Tibial nerve (tissue), 4 donors: ENCODE measurements around the gene SPATA6L. TPM values are rescaled to one million over a fixed set of nuclear protein-coding genes. Genes with fewer than 3 reads are reported as not detected.

Source experiments
- DNase-seq, 2 donors: peaks; one replicate each; pipeline ENCODE4 v3.0.0-alpha.2; 2019; ENCODE audit warnings: low spot score in 2 of 2
- H3K27ac ChIP-seq, 4 donors: fragments of 200-600 bp; sonication (generic) in 3 of 4; one replicate each; pipeline ENCODE4 v1.5.1; 2017 to 2019; ENCODE audit warnings: mild to moderate bottlenecking in 1 of 4
- H3K27me3 ChIP-seq, 2 donors: fragments of 200-600 bp; sonication (generic) in 1 of 2; one replicate each; pipeline versions ENCODE4 v1.5.1 to v1.6.0; 2017 to 2019
- H3K36me3 ChIP-seq, 3 donors: fragments of 200-600 bp; sonication (generic); one replicate each; pipeline ENCODE4 v1.5.1; 2018 to 2019
- H3K4me1 ChIP-seq, 4 donors: fragments of 200-600 bp; sonication (generic) in 3 of 4; one replicate each; pipeline ENCODE4 v1.5.1; 2017 to 2019
- H3K4me3 ChIP-seq, 4 donors: fragments of 200-600 bp; sonication (generic) in 3 of 4; one replicate each; pipeline ENCODE4 v1.5.1; 2017 to 2019; ENCODE audit warnings: mild to moderate bottlenecking in 1 of 4, moderate library complexity in 1 of 4
- H3K9me3 ChIP-seq, 4 donors: fragments of 200-600 bp; sonication (generic) in 3 of 4; one replicate each; pipeline ENCODE4 v1.5.1; 2017 to 2019
- EP300 ChIP-seq, 2 donors: sonication (generic); formaldehyde crosslinking; IDR thresholded peaks; one replicate each; pipeline ENCODE4 v1.6.1; 2017; ENCODE audit warnings: antibody characterized with exemption in 2 of 2, mild to moderate bottlenecking in 1 of 2
- POLR2A ChIP-seq, 2 donors: fragments of 450-650 bp; IDR thresholded peaks; one replicate each; pipeline ENCODE4 v1.6.1; 2017; ENCODE audit warnings: antibody characterized with exemption in 2 of 2, mild to moderate bottlenecking in 2 of 2, moderate library complexity in 2 of 2
- WGBS, 2 donors: methylation state at CpG; one replicate each; pipeline ENCODE4 v1.1.5; 2018; 5-methylcytosine and 5-hydroxymethylcytosine counted together
- total RNA-seq, 4 donors: library from RNA; depleted of rRNA; stranded (reverse); fragments of >200 nt; gene quantifications; one replicate each; pipeline ENCODE4 v1.1.0, GENCODE V29; 2016
- TF ChIP-seq, protein P1 (sequence below), 5 experiments: fragments of 200-600 bp in 3 of 5; fragments of 450-650 bp in 2 of 5; sonication (generic) in 3 of 5; IDR thresholded peaks; one replicate each; pipeline ENCODE4 v1.5.1; 2016 to 2019; ENCODE audit warnings: antibody characterized with exemption in 5 of 5, mild to moderate bottlenecking in 3 of 5, moderate library complexity in 2 of 5

SPATA6L gene
- total RNA-seq, 4 donors from 2014 or later = 1.3 to 5.4 (median 3.8) TPM

DNA sequence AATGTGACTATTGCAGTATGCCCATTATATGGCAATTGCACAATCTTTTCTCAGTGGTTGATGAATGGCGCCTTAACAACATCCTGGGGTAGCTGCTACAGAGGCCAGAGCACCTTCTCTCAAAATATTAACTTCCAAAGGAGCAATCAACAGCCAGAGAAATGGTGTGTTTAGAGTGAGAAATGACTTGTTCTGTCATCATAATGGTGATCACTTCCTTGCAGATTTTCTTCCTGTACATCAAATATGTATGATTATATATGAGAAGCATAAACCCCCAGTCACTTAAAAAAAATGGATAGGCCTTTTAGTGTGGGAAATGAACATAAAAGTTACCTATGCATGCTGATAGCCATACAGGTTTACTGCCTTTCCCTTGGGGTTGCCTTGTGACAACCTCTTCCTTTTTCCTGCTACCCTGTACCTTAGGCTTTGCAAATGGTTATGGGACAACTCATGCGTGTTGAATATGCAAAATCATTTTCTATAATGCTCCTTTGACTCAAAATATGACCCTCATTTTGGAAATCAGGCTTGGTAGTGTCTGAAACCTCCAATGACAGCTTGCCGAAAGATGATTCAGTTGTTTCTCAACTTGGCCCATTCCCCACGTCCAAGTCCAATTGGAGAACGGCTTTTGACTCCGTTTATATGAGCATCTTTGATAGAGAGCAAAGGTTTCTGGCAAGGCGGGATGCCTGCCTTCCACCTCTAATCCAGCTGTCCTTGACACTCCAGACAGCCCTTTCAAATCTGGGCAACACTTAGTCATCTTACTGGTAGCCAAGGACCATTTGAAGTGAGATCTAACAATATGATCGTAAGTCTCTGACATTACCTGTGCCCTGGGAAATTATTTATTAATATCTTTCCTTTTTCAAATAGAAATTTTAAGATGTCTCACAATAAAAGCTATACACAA lies 106.8 kb downstream of the SPATA6L start:
- H3K4me3 ChIP-seq = no peak overlapping the region
- no peak for DNase-seq
- peaks cover 0 to 6% (median 0%) of the 10 kb centered on the region in 4 donors for H3K4me1 ChIP-seq
- H3K9me3 ChIP-seq = no peaks in the 10 kb centered on the region
- H3K27me3 ChIP-seq = no peaks in the 10 kb centered on the region
- H3K27ac ChIP-seq = no peak overlapping the region
- no peaks in the 10 kb centered on the region for H3K36me3 ChIP-seq
- 76 to 77% methylated on average over 8 of the region's 8 CpGs for WGBS, 2 donors
- TF ChIP-seq, protein P1, sequence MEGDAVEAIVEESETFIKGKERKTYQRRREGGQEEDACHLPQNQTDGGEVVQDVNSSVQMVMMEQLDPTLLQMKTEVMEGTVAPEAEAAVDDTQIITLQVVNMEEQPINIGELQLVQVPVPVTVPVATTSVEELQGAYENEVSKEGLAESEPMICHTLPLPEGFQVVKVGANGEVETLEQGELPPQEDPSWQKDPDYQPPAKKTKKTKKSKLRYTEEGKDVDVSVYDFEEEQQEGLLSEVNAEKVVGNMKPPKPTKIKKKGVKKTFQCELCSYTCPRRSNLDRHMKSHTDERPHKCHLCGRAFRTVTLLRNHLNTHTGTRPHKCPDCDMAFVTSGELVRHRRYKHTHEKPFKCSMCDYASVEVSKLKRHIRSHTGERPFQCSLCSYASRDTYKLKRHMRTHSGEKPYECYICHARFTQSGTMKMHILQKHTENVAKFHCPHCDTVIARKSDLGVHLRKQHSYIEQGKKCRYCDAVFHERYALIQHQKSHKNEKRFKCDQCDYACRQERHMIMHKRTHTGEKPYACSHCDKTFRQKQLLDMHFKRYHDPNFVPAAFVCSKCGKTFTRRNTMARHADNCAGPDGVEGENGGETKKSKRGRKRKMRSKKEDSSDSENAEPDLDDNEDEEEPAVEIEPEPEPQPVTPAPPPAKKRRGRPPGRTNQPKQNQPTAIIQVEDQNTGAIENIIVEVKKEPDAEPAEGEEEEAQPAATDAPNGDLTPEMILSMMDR (IDR thresholded peaks at IDR 0.05) = no peak
- TF ChIP-seq POLR2A (IDR thresholded peaks at IDR 0.05) = no peak
- no peak for TF ChIP-seq EP300 (IDR thresholded peaks at IDR 0.05)

GRCh38 chr9:4558371-4558998 lies 107.8 kb downstream of the SPATA6L start:
- Histone ChIP-seq H3K4me3 (no peak overlapping the region), H3K36me3 (no peaks in the 10 kb centered on the region), H3K4me1 (peaks cover 0 to 8% (median 0%) of the 10 kb centered on the region in 4 donors), H3K27me3 (no peaks in the 10 kb centered on the region), H3K27ac (no peak overlapping the region), H3K9me3 (no peaks in the 10 kb centered on the region)
- TF ChIP-seq POLR2A (IDR thresholded peaks at IDR 0.05) (no peak), EP300 (IDR thresholded peaks at IDR 0.05) (no peak)
- TF ChIP-seq, protein P1 (IDR thresholded peaks at IDR 0.05) = no peak
- 73 to 77% methylated on average over 5 of the region's 5 CpGs for WGBS, 2 donors
- no peak for DNase-seq

DNA sequence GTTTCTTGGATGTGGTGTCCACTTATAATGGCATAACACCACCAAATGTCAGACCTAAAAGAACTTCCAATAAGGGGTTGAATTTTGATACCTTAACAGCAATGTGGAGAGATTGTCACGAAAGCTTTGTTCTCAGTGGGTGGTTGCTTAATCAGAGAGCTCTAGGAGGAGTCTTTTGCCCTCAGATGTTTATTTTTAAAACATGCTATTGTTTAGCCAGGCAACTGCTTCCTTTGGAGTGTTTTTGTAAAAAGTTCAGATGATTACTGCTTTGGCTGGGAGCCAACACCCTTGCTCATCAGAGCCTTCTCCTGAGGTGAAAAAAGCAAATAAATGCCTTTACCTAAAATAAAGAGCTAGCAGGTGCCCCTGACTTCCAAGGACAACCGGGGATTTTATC lies 111.0 kb downstream of the SPATA6L start:
- Histone ChIP-seq H3K9me3 (no peaks in the 10 kb centered on the region), H3K4me3 (no peak overlapping the region), H3K4me1 (peaks cover 0 to 8% (median 0%) of the 10 kb centered on the region in 4 donors), H3K27me3 (no peaks in the 10 kb centered on the region), H3K27ac (peak overlapping the region in 1 of 4 donors; percentile 21), H3K36me3 (no peaks in the 10 kb centered on the region)
- TF ChIP-seq, protein P1 (IDR thresholded peaks at IDR 0.05) = no peak
- TF ChIP-seq POLR2A (IDR thresholded peaks at IDR 0.05) (no peak), EP300 (IDR thresholded peaks at IDR 0.05) (no peak)
- no peak for DNase-seq
- 57 to 71% methylated on average over 2 of the region's 2 CpGs for WGBS, 2 donors

DNA sequence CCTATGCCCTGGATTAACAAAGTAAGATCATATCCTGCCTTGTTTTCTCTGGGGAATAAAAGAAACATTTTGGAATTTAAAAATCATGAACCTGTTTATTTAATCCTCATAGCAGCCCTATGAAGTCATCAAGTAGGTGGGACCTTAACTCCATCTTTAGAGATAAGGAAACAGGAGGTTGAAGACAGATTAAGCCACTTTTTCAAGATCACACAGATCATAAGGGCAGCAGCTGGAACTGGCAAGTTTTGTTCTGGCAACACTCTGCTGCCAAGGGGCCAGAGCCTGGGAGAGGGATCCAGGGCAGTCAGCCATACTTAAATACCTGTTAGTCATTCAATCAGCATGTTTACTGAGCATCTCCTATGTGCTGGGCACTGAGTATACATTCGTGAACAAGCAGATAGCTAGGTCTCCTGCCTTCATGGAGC lies 112.3 kb downstream of the SPATA6L start:
- Histone ChIP-seq H3K4me3 (no peak overlapping the region), H3K36me3 (no peaks in the 10 kb centered on the region), H3K9me3 (no peaks in the 10 kb centered on the region), H3K27ac (peak overlapping the region in 1 of 4 donors; percentile 21), H3K4me1 (peaks cover 0 to 8% (median 0%) of the 10 kb centered on the region in 4 donors), H3K27me3 (no peaks in the 10 kb centered on the region)
- TF ChIP-seq EP300 (IDR thresholded peaks at IDR 0.05) = peak; percentile 12 to 50
- TF ChIP-seq, protein P1 (IDR thresholded peaks at IDR 0.05) = no peak
- DNase-seq = no peak
- WGBS, 2 donors = 62 to 82% methylated on average over 1 of the region's 1 CpG
